LNCAP (cell line): ENCODE results near the gene PRSS3.

Source experiments
- TF ChIP-seq, protein P1 (sequence below): fragments of 450-650 bp; IDR thresholded peaks from 2 replicates; pipeline ENCODE4 v1.5.1; 2017; ENCODE audit warnings: mild to moderate bottlenecking

Gene PRSS3

DNA sequence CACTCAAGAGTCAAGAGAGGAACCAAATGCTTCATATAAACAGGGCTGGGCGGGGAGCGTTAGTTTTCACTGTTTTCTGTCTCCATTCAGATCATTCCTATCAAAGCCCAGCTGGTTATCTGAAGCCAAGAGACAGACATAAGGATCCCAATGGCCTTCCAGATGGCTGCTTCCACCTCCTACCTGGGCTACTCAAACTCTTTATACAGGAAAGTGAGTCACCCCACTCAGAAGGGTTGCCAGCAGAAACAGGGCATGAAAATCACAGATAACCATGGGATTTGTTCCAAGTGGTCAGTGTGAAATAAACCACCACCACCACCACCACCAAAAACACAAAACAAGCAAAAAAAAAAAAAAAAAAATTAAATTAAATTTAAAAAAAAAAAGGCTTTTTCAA lies 5.5 kb downstream of the PRSS3 start:
- TF ChIP-seq, protein P1, sequence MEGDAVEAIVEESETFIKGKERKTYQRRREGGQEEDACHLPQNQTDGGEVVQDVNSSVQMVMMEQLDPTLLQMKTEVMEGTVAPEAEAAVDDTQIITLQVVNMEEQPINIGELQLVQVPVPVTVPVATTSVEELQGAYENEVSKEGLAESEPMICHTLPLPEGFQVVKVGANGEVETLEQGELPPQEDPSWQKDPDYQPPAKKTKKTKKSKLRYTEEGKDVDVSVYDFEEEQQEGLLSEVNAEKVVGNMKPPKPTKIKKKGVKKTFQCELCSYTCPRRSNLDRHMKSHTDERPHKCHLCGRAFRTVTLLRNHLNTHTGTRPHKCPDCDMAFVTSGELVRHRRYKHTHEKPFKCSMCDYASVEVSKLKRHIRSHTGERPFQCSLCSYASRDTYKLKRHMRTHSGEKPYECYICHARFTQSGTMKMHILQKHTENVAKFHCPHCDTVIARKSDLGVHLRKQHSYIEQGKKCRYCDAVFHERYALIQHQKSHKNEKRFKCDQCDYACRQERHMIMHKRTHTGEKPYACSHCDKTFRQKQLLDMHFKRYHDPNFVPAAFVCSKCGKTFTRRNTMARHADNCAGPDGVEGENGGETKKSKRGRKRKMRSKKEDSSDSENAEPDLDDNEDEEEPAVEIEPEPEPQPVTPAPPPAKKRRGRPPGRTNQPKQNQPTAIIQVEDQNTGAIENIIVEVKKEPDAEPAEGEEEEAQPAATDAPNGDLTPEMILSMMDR: no peak

DNA sequence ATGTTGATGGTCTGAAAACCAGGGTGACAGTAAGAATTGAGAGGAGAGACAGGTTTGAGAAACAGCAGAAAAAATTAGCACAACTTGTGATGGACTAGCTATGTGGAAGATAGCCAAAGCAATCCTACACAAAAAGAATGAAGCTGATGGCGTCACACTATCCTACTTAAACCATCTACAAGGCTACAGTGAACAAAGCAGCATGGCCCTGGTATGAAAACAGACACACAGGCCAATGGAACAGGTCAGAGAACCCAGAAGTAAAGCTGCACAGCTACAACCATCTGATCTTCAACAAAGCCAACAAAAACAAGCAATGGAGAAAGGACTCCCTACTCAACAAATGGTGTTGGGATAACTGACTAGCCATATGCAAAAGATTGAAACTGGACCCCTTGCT lies 14.1 kb downstream of the PRSS3 start:
- TF ChIP-seq, protein P1: no peak

DNA sequence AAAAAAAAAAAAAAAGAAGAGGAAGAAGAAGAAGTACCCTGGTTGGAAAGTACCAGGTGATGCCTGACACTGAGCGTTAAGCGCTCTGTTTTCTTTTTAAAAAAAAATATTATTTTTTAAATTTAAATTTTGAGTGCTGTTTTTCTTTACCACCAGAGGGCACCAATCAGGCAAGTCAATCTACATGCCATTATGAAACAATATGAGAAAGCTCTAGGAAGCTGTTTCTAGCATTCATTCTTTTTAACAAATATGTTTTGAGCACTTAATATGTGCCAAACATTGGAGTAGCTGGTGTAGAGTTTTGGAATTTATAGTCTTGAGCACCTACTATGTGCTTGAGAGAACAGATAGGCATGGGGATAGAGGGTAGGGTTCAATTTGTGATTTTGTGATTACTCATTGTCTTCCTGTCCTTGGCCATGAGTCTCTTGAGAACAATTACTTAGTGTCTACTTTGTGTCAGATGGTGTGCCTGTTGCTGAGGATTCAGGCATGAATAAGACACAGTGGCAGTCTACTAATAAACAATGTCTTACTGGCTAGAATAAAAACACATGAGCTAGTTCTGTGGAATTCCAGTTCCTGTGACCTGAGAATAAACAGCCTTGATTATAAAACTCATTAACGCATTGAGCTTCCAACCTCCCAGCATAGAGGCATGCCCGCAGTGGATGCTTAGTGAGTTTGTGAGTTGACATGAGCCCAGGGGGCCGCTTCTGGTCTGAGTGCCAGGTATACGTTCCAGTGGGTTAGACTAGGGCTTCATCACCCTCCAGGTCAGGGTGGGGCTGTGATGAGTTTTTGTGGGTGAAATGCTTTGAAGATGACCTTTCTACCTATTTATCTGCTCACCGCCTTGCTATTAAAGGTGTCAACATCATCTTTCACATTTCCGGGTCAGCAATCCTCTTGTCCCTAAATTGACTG lies 18.6 kb downstream of the PRSS3 start:
- TF ChIP-seq, protein P1: peak; percentile 45

DNA sequence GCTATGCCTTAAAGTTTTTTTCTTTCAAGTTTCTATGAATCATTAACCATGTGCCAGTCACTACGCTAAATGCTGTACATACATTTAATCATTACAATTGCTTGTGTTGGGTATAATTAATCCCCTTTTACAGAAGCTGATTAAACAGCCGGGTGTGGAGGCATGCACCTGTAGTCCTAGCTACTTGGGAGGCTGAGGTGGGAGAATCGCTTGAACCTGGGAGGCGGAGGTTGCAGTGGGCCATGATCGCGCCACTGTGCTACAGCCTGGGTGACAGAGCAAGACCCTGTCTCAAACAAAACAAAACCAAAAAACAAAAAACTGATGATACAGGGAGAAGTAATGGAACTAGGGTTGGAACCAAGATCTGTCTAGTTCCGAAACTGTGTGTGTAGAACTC lies 20.4 kb downstream of the PRSS3 start:
- TF ChIP-seq, protein P1: no peak

DNA sequence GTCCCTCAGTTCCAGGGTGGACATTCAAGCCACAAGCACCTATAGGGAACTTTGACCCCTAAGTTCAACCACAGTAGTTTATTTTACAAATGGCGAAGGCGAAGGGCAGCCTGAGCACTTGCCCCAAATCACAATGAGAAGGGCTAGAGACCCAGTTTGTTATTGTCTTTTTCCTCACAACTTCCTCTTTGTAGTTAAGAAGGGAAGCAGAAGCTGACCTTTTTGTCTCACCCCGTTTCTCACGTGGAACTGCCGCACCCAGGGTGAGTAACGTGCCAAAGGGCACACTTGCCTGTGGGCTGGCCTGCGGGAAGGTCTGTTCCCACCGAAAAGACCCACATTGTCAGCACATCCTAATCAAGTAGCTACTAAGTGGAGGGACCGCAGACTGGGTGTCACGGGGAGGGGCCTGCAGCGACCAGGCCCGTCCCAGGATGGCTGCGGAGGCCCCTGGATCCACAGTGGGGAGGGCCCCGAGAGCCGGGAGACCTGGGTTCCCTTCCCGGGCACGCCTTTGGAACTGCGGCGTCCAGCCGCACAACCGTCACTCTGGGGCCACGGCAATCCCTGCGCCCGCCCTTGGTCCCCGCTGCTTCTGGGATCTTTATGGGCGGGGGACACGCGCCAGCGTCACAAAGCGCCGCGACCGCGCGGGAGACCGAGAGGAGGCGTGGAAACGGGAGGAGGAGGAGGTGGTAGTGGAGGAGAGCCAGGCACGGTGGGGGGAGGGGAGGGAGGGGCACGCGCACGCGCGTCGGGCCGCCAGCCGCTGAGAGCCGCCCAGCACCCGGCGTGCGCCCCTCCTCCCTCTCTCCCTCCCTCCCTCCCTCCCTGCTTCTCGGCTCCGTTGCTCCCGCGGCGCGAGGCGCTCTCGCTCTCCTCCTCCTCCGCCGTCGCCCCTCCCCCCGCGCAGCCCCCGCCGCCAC lies 21.2 kb downstream of the PRSS3 start, which contains the start of gene UBE2R2:
UBE2R2 (plus strand) TSS at position 834 of the 926 bp plus-strand sequence. CDS start 598 bp downstream, outside the sequence.
- TF ChIP-seq, protein P1: no peak

DNA sequence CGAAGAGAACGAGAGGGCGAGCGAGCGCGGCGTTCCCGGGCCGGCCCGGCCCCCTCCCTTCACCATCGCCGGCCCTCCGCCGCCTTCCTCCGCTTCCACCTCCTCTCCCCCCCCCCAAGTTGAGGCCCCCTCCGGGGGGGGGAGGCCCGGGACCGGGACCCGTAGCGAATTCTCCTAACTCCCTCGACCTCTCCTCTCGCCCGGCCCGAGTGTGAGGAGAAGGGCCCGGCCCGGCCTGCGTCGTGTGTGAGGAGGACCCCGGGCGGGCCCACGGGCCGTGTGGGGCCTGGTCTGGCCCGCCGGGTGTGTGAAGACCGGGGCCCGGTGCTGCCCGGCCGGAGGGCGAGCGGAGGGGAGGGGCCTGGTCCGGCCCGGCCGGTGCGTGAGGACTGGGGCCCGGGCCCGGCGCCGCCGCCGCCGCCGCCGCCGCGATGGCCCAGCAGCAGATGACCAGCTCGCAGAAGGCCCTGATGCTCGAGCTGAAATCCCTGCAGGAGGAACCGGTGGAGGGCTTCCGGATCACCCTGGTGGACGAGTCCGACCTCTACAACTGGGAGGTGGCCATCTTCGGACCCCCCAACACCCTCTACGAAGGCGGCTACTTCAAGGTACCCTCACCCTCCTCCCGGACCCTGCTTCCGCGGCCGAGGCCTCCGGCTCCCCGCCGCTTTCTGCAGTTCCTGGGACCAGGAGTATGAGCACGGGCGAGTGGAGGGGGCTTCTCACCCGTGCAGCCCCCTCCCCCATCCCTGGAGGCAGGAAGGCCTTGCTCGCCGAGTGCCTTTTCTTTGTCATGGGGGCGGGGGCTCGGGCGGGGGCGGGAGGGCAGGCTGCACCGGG lies 22.2 kb downstream of the PRSS3 start:
- TF ChIP-seq, protein P1: no peak
